Lower lobe of right lung (tissue), 2 donors: Measurements from ENCODE around the gene LAGE3. TPM values are rescaled to one million over a fixed set of nuclear protein-coding genes. Genes with fewer than 3 reads are reported as not detected.

Experiments used
- ATAC-seq, 2 donors: fragments of 200-7000 bp; cut with Tn5 transposase; one replicate each; pipeline ENCODE4 v1.9.1; 2020 to 2022; ENCODE audit warnings: mild to moderate bottlenecking in 2 of 2, moderate library complexity in 2 of 2
- DNase-seq: peaks from one replicate; pipeline ENCODE4 v3.0.0-alpha.2; 2020
- H3K27ac ChIP-seq: fragments of 200-600 bp; one replicate; pipeline ENCODE4 v1.8.0; 2022
- H3K27me3 ChIP-seq: fragments of 200-600 bp; one replicate; pipeline ENCODE4 v1.8.0; 2022; ENCODE audit warnings: low read depth
- H3K36me3 ChIP-seq: fragments of 200-600 bp; one replicate; pipeline ENCODE4 v1.8.0; 2022; ENCODE audit warnings: mild to moderate bottlenecking
- H3K4me1 ChIP-seq: fragments of 200-600 bp; one replicate; pipeline ENCODE4 v1.8.0; 2022
- H3K4me3 ChIP-seq: fragments of 200-600 bp; one replicate; pipeline ENCODE4 v1.8.0; 2022; ENCODE audit warnings: mild to moderate bottlenecking
- H3K9me3 ChIP-seq: fragments of 200-600 bp; one replicate; pipeline ENCODE4 v1.8.0; 2022
- CTCF ChIP-seq: fragments of 200-600 bp; IDR thresholded peaks from one replicate; pipeline ENCODE4 v1.8.0; 2022; ENCODE audit warnings: antibody characterized with exemption, mild to moderate bottlenecking
- intact Hi-C: fragments of 100-400 bp; cut with DNase I; formaldehyde crosslinking; loops from one replicate; pipeline ENCODE4 v1.11.0; 2022
- total RNA-seq: library from RNA; stranded (reverse); fragmentation: NEBNext Ultra II Directional; extraction: Animal tissue kit (Norgen Biotek cat#: 25700); gene quantifications from one replicate; pipeline ENCODE4 v1.2.1, GENCODE V29; 2021
- donor health status: DM: no; HTN: yes; CAD: no; lungs with severe emphysema.

Gene LAGE3
- total RNA-seq, 1 donor from 2014 or later = 20.4 TPM

- intact Hi-C loops = no loop called here
- DNase-seq (peak; percentile 87), ATAC-seq (peak; percentile 89 to 93)
- Histone ChIP-seq H3K27me3 (no peaks in the 10 kb centered on the region), H3K27ac (peak within 1 kb of the TSS; percentile 76), H3K4me1 (peaks cover 13% of the 10 kb centered on the region), H3K9me3 (no peaks in the 10 kb centered on the region), H3K36me3 (peaks cover 48% of the 10 kb centered on the region), H3K4me3 (peak within 1 kb of the TSS; percentile 67)
- no peak for TF ChIP-seq CTCF
Observed at GRCh38 chrX:154443992-154444754, 34.9 kb downstream of the LAGE3 start, which contains the start of gene FAM50A. Gene FAM50A, plus strand, starts transcription at chrX:154444141. Its CDS starts 95 bp downstream, at chrX:154444236.

- Histone ChIP-seq H3K27me3 (no peaks in the 10 kb centered on the region), H3K9me3 (no peaks in the 10 kb centered on the region), H3K27ac (peak overlapping the region; percentile 67), H3K4me3 (peak overlapping the region; percentile 67), H3K4me1 (peaks cover 17% of the 10 kb centered on the region), H3K36me3 (peaks cover 41% of the 10 kb centered on the region)
- ATAC-seq (peak; percentile 5 to 7), DNase-seq (no peak)
- intact Hi-C loops = no loop called here
- no peak for TF ChIP-seq CTCF
Observed at GRCh38 chrX:154443479-154443910, 35.6 kb downstream of the LAGE3 start.

- Histone ChIP-seq H3K4me3 (no peak overlapping the region), H3K27ac (no peak overlapping the region), H3K9me3 (no peaks in the 10 kb centered on the region), H3K4me1 (peaks cover 21% of the 10 kb centered on the region), H3K27me3 (no peaks in the 10 kb centered on the region), H3K36me3 (peaks cover 32% of the 10 kb centered on the region)
- TF ChIP-seq CTCF = no peak
- DNase-seq = no peak
- ATAC-seq = no peak
- intact Hi-C loops = no loop called here
Observed at GRCh38 chrX:154441984-154442707, 36.9 kb downstream of the LAGE3 start.

- intact Hi-C loops = no loop called here
- H3K27ac ChIP-seq = no peak overlapping the region
- H3K36me3 ChIP-seq = peaks cover 32% of the 10 kb centered on the region
Observed at GRCh38 chrX:154441564-154441963, 37.5 kb downstream of the LAGE3 start.

More at GRCh38 chrX:154441564-154441963, 37.5 kb downstream of the LAGE3 start:
- H3K9me3 ChIP-seq = no peaks in the 10 kb centered on the region
- no peak for DNase-seq
- no peak overlapping the region for H3K4me3 ChIP-seq
- no peak for ATAC-seq
- peaks cover 21% of the 10 kb centered on the region for H3K4me1 ChIP-seq
- no peaks in the 10 kb centered on the region for H3K27me3 ChIP-seq
- TF ChIP-seq CTCF = no peak
